K562 (cell line): ENCODE results near the gene OR2B6. TPM values are rescaled to one million over a fixed set of nuclear protein-coding genes. Genes with fewer than 3 reads are reported as not detected.

Experiments used
- ATAC-seq: fragments of 200-7000 bp; cut with Tn5 transposase; 3 replicates; pipeline ENCODE4 v1.9.1; 2020; ENCODE audit warnings: moderate library complexity
- BruUV-seq: library from RNA; stranded (reverse); fragments of 400-500 nt; replicated peaks from 2 replicates; lab custom pipeline; 2021; lab: Mats Ljungman, UMichigan
- CTCF ChIA-PET: fragments of 300-600 bp; formaldehyde crosslinking; extraction: SDS; loops from one replicate; lab custom pipeline; 2021; ENCODE audit warnings: low intra/inter-chr PET ratio; lab: Yijun Ruan, JAX
- POLR2A ChIA-PET: fragments of 300-600, 350-650 bp; sonication (Branson Sonifier 250); formaldehyde crosslinking; extraction: SDS; loops from one replicate; lab custom pipeline; 2021; ENCODE audit warnings: antibody characterized with exemption, inconsistent platforms; lab: Yijun Ruan, JAX
- DNase-seq, 4 experiments: peaks; one replicate each; pipeline versions ENCODE4 v3.0.0 to v3.0.0-alpha.2; 2011 to 2018; ENCODE audit warnings: low spot score in 3 of 4, mixed read lengths in 3 of 4; ENCODE audit errors: extremely low read depth in 1 of 4
- FAIRE-seq: peaks from 2 replicates; lab custom pipeline; 2011; peaks lifted over from hg19 to GRCh38; lab: Jason Lieb, UNC
- H2AFZ ChIP-seq: 2 replicates; pipeline ENCODE4 v1.6.0; 2011; ENCODE audit warnings: low read depth, low read length, control low read depth, inconsistent platforms
- H3K27ac ChIP-seq: fragments of 200-600 bp; 3 replicates; pipeline ENCODE4 v1.8.0; 2011; ENCODE audit warnings: low read depth, mild to moderate bottlenecking, control low read depth, inconsistent platforms, low read length, moderate library complexity, mixed read lengths; ENCODE audit errors: extremely low read depth
- H3K27me3 ChIP-seq, 2 experiments: fragments of 300-600 bp in 1 of 2; 2 replicates in 1 of 2; 3 replicates in 1 of 2; pipeline versions ENCODE4 v1.6.0 to v1.8.0; 2011; ENCODE audit warnings: inconsistent platforms in 2 of 2, low read length in 2 of 2, mild to moderate bottlenecking in 1 of 2, mixed read lengths in 1 of 2, moderate library complexity in 1 of 2; ENCODE audit not compliant: control insufficient read depth in 2 of 2, insufficient read depth in 2 of 2
- H3K36me3 ChIP-seq: fragments of 300-600 bp; 3 replicates; pipeline ENCODE4 v1.8.0; 2011; ENCODE audit warnings: mild to moderate bottlenecking, low read length, inconsistent platforms; ENCODE audit not compliant: control insufficient read depth, insufficient read depth
- H3K4me1 ChIP-seq, 2 experiments: fragments of 200-600 bp in 1 of 2; replicated peaks in 1 of 2; 2 replicates in 1 of 2; 3 replicates in 1 of 2; pipeline versions ENCODE4 v1.5.1 to v1.8.0; 2011; ENCODE audit warnings: inconsistent platforms in 2 of 2, low read length in 2 of 2, mild to moderate bottlenecking in 1 of 2, mixed read lengths in 1 of 2, moderate library complexity in 1 of 2; ENCODE audit not compliant: control insufficient read depth in 2 of 2, insufficient read depth in 2 of 2
- H3K4me2 ChIP-seq: 2 replicates; pipeline ENCODE4 v1.6.1; 2011; ENCODE audit warnings: low read length, control low read depth, inconsistent platforms, mixed read lengths; ENCODE audit not compliant: insufficient read depth
- H3K4me3 ChIP-seq: fragments of 200-600 bp; sonication (generic), shearing (Covaris generic); 2 replicates; pipeline ENCODE4 v1.5.1; 2016; ENCODE audit warnings: control low read depth, inconsistent platforms
- H3K79me2 ChIP-seq: fragments of 200-600 bp; 3 replicates; pipeline ENCODE4 v1.8.0; 2011; ENCODE audit warnings: low read length, inconsistent platforms; ENCODE audit not compliant: control insufficient read depth, insufficient read depth
- H3K9ac ChIP-seq, 2 experiments: 2 replicates each; pipeline versions ENCODE4 v1.6.0 to v1.6.1; 2011; ENCODE audit warnings: low read depth in 2 of 2, low read length in 2 of 2, control low read depth in 1 of 2, inconsistent platforms in 1 of 2, mild to moderate bottlenecking in 1 of 2, mixed read lengths in 1 of 2; ENCODE audit not compliant: insufficient read depth in 1 of 2
- H3K9me1 ChIP-seq: one replicate; pipeline ENCODE4 v1.6.0; 2011; ENCODE audit warnings: inconsistent platforms, mild to moderate bottlenecking, low read length, moderate library complexity; ENCODE audit not compliant: control insufficient read depth, insufficient read depth
- H3K9me3 ChIP-seq: replicated peaks from 2 replicates; pipeline ENCODE4 v1.5.1; 2011; ENCODE audit warnings: low read depth, low read length, inconsistent platforms; ENCODE audit not compliant: control insufficient read depth, insufficient read depth
- H4K20me1 ChIP-seq: replicated peaks from 2 replicates; pipeline ENCODE4 v1.6.1; 2011; ENCODE audit warnings: low read length, inconsistent platforms, mixed read lengths; ENCODE audit not compliant: control insufficient read depth, insufficient read depth
- ADNP ChIP-seq: fragments of 200-800 bp; sonication (Bioruptor generic); IDR thresholded peaks from 2 replicates; pipeline ENCODE4 v1.6.1; 2016; ENCODE audit warnings: missing genetic modification characterization, missing compliant biosample characterization
- ARNT ChIP-seq, 2 experiments: fragments of 450-650 bp; IDR thresholded peaks; 2 replicates each; pipeline ENCODE4 v1.6.1; 2016; ENCODE audit warnings: mild to moderate bottlenecking in 1 of 2
- ASH1L ChIP-seq: fragments of 450-650 bp; IDR thresholded peaks from 2 replicates; pipeline ENCODE4 v1.6.1; 2018; ENCODE audit warnings: borderline replicate concordance, mild to moderate bottlenecking, low read depth; ENCODE audit not compliant: partially characterized antibody
- CAMTA2 ChIP-seq: fragments of 250-450 bp; sonication (Bioruptor Pico); conservative IDR thresholded peaks from 2 replicates; pipeline ENCODE4 v1.5.1; 2022
- CEBPG ChIP-seq, 3 experiments: fragments of 200-800 bp in 1 of 3; sonication (Bioruptor generic) in 1 of 3; sonication (generic) in 1 of 3; formaldehyde crosslinking in 1 of 3; IDR thresholded peaks in 2 of 3; conservative IDR thresholded peaks in 1 of 3; 2 replicates each; pipeline versions ENCODE4 v1.6.1 to v1.8.0; 2016 to 2022; ENCODE audit warnings: missing compliant biosample characterization in 2 of 3, missing genetic modification characterization in 2 of 3, mild to moderate bottlenecking in 1 of 3, missing genetic modification reagents in 1 of 3
- CREM ChIP-seq: IDR thresholded peaks from 2 replicates; pipeline ENCODE4 v1.6.1; 2014; ENCODE audit warnings: antibody characterized with exemption, low read depth
- DMBX1 ChIP-seq: fragments of 250-450 bp; sonication (Bioruptor Pico); IDR thresholded peaks from 2 replicates; pipeline ENCODE4 v1.8.0; 2022; ENCODE audit warnings: inconsistent platforms, mild to moderate bottlenecking, moderate library complexity, borderline replicate concordance
- DPF2 ChIP-seq: fragments of 450-650 bp; IDR thresholded peaks from 2 replicates; pipeline ENCODE4 v1.6.1; 2016
- ESRRB ChIP-seq: fragments of 250-450 bp; sonication (Bioruptor Pico); IDR thresholded peaks from 2 replicates; pipeline ENCODE4 v1.5.0; 2020; ENCODE audit warnings: mild to moderate bottlenecking, moderate library complexity, borderline replicate concordance
- ETV6 ChIP-seq, 3 experiments: fragments of 150-350 bp in 1 of 3; sonication (generic) in 1 of 3; formaldehyde crosslinking in 1 of 3; IDR thresholded peaks; 2 replicates each; pipeline versions ENCODE4 v1.6.1 to v1.8.0; 2014 to 2022; ENCODE audit warnings: borderline replicate concordance in 2 of 3, low read depth in 2 of 3, antibody characterized with exemption in 1 of 3, low read length in 1 of 3, mild to moderate bottlenecking in 1 of 3, missing genetic modification reagents in 1 of 3
- EZH2 ChIP-seq: IDR thresholded peaks from 2 replicates; pipeline ENCODE4 v1.6.1; 2012; ENCODE audit warnings: low read depth, mild to moderate bottlenecking, inconsistent platforms, low read length, borderline replicate concordance
- FOXJ2 ChIP-seq: fragments of 200-800 bp; sonication (Bioruptor generic); IDR thresholded peaks from 2 replicates; pipeline ENCODE4 v1.6.1; 2016; ENCODE audit warnings: missing genetic modification characterization, missing compliant biosample characterization
- FUS ChIP-seq: fragments of 200-400 bp; formaldehyde crosslinking; optimal IDR thresholded peaks from 2 replicates; pipeline ENCODE3; 2017; ENCODE audit warnings: low read depth, low read length
- MAFK ChIP-seq: IDR thresholded peaks from 2 replicates; pipeline ENCODE4 v1.6.1; 2011; ENCODE audit warnings: low read length, improper control_type of control experiment
- MIER1 ChIP-seq: fragments of 450-650 bp; IDR thresholded peaks from 2 replicates; pipeline ENCODE4 v1.6.1; 2016; ENCODE audit warnings: antibody characterized with exemption, mild to moderate bottlenecking, low read depth
- NELFE ChIP-seq: IDR thresholded peaks from 2 replicates; pipeline ENCODE4 v1.6.1; 2011; ENCODE audit warnings: mild to moderate bottlenecking; ENCODE audit not compliant: insufficient read depth, insufficient read length
- NR1H2 ChIP-seq: sonication (generic); formaldehyde crosslinking; IDR thresholded peaks from 2 replicates; pipeline ENCODE4 v1.4.0; 2020; ENCODE audit warnings: mild to moderate bottlenecking, missing genetic modification reagents
- NRF1 ChIP-seq, 2 experiments: fragments of 450-650 bp; IDR thresholded peaks in 1 of 2; conservative IDR thresholded peaks in 1 of 2; 2 replicates each; pipeline ENCODE4 v1.6.1; 2014; ENCODE audit warnings: mild to moderate bottlenecking in 2 of 2
- OTX1 ChIP-seq: fragments of 450-650 bp; formaldehyde crosslinking; IDR thresholded peaks from 2 replicates; pipeline ENCODE4 v1.4.0; 2022; ENCODE audit warnings: mild to moderate bottlenecking
- POLR2H ChIP-seq: IDR thresholded peaks from 2 replicates; pipeline ENCODE4 v1.6.1; 2016; ENCODE audit warnings: missing genetic modification characterization, low read depth, mild to moderate bottlenecking, control low read depth, missing compliant biosample characterization, moderate library complexity
- RBM14 ChIP-seq: fragments of 200-400 bp; formaldehyde crosslinking; IDR thresholded peaks from 2 replicates; pipeline ENCODE4 v1.6.1; 2018; ENCODE audit warnings: low read depth, mild to moderate bottlenecking, low read length, moderate library complexity, borderline replicate concordance; ENCODE audit not compliant: insufficient read depth
- RCOR1 ChIP-seq, 2 experiments: IDR thresholded peaks; 2 replicates each; pipeline ENCODE4 v1.6.1; 2012; ENCODE audit warnings: low read depth in 2 of 2, low read length in 2 of 2, borderline replicate concordance in 1 of 2, improper control_type of control experiment in 1 of 2
- RFX1 ChIP-seq: fragments of 450-650 bp; IDR thresholded peaks from 2 replicates; pipeline ENCODE4 v1.6.1; 2016; ENCODE audit warnings: mild to moderate bottlenecking, moderate library complexity
- SLC30A9 ChIP-seq: fragments of 250-450 bp; sonication (Bioruptor Pico); IDR thresholded peaks from 2 replicates; pipeline ENCODE4 v1.8.0; 2022; ENCODE audit warnings: mild to moderate bottlenecking, moderate library complexity
- SMARCB1 ChIP-seq: IDR thresholded peaks from 2 replicates; pipeline ENCODE4 v1.6.1; 2011; ENCODE audit warnings: improper control_type of control experiment, low read depth; ENCODE audit not compliant: insufficient read length
- TRIM28 ChIP-seq: fragments of 450-650 bp; IDR thresholded peaks from 2 replicates; pipeline ENCODE4 v1.6.1; 2017
- ZNF316 ChIP-seq: fragments of 450-650 bp; IDR thresholded peaks from 2 replicates; pipeline ENCODE4 v1.6.1; 2016
- ZNF79 ChIP-seq: fragments of 250-450 bp; sonication (Bioruptor Pico); IDR thresholded peaks from 2 replicates; pipeline ENCODE4 v1.4.0; 2020; ENCODE audit warnings: low read depth, mild to moderate bottlenecking, moderate library complexity
- in situ Hi-C: fragments of 300-500 bp; cut with MboI; formaldehyde crosslinking; loops from 4 replicates; pipeline ENCODE4 v1.15.0; 2018; ENCODE audit warnings: inconsistent platforms, mixed read lengths
- intact Hi-C: fragments of 100-400 bp; cut with micrococcal nuclease; formaldehyde crosslinking; loops from 2 replicates; pipeline ENCODE4 v1.14.2; 2022
- polyA plus RNA-seq, 8 experiments: library from polyadenylated mRNA; depleted of rRNA in 4 of 8; stranded (reverse) in 5 of 8; unstranded in 3 of 8; fragments of >200 nt; fragmentation: Nextera tagmentation in 2 of 8; fragmentation: Illumina TruSeq in 1 of 8; extraction: Ambion mirVana in 2 of 8; extraction: Trizol in 1 of 8; gene quantifications; 2 replicates each; pipeline versions ENCODE4 v1.2.1 to v1.2.3, GENCODE V29; 2011 to 2014; ENCODE audit warnings: inconsistent platforms in 1 of 8, missing spikeins in 1 of 8
- total RNA-seq, 7 experiments: library from RNA; depleted of rRNA in 6 of 7; stranded (reverse); fragments of >200 nt in 6 of 7; fragmentation: Illumina TruSeq in 2 of 7; extraction: Trizol in 2 of 7; gene quantifications; 2 replicates each; pipeline versions ENCODE4 v1.2.1 to v1.2.3, GENCODE V29; 2011 to 2021; ENCODE audit warnings: low replicate concordance in 1 of 7

Gene OR2B6
- total and polyA plus RNA-seq, 9 of the 15 experiments (the other 6 are each of a cell fraction or from before 2014, with no cell fraction given), result 1.9 to 18.7 (median 4.4) TPM

- intact Hi-C loops, result no loop called here
- no TSS peak for BruUV-seq
- TF ChIP-seq CEBPG (CRISPR knock-in tag; IDR thresholded peaks at IDR 0.05) (no peak), CEBPG (tag; conservative IDR thresholded peaks at IDR 0.05 in 1 of 2, IDR thresholded peaks at IDR 0.05 in 1 of 2) (0 out of 4 replicates have a peak, but pooled peaks of 1 of the 2 experiments have one; percentile 47), ESRRB (CRISPR knock-in tag) (no peak), TRIM28 (no peak), ZNF79 (CRISPR knock-in tag) (no peak), OTX1 (CRISPR knock-in tag) (no peak), NELFE (no peak), DMBX1 (no peak), FUS (no peak), FOXJ2 (tag) (no peak), NRF1 (conservative IDR thresholded peaks at IDR 0.05 in 1 of 2, IDR thresholded peaks at IDR 0.05 in 1 of 2) (no peak), RFX1 (no peak), RBM14 (no peak), MIER1 (no peak), ADNP (tag) (no peak), NR1H2 (no peak), CREM (0 out of 2 replicates have a peak, but pooled peaks have one; percentile 14), ARNT (IDR thresholded peaks at IDR 0.05) (no peak), EZH2 (no peak), CAMTA2 (CRISPR knock-in tag) (no peak), SLC30A9 (CRISPR knock-in tag) (no peak), ZNF316 (peak; percentile 29; the same call in 1 of the 2 replicates), DPF2 (no peak), ASH1L (no peak), POLR2H (tag) (no peak), SMARCB1 (no peak), MAFK (peak; percentile 7; the same call in 1 of the 2 replicates), ETV6 (IDR thresholded peaks at IDR 0.05; ENCODE audit: borderline replicate concordance in 1 of 2, low read depth in 2 of 2, low read length in 1 of 2) (no peak), ETV6 (CRISPR knock-in tag; IDR thresholded peaks at IDR 0.05; ENCODE audit: borderline replicate concordance) (no peak), RCOR1 (IDR thresholded peaks at IDR 0.05; ENCODE audit: borderline replicate concordance in 1 of 2, low read depth in 2 of 2, low read length in 2 of 2) (no peak)
These were observed 34.1 kb upstream of the OR2B6 start for GRCh38 chr6:27922949-27923348.

More at GRCh38 chr6:27922949-27923348, 34.1 kb upstream of the OR2B6 start:
- no peak for FAIRE-seq
- Histone ChIP-seq H3K27me3 (no peaks in the 10 kb centered on the region), H2AFZ (no peak overlapping the region), H3K9ac (no peak overlapping the region), H3K4me2 (no peak overlapping the region), H3K27ac (no peak overlapping the region), H3K79me2 (peaks cover 68% of the 10 kb centered on the region), H3K36me3 (peaks cover 66% of the 10 kb centered on the region), H4K20me1 (no peaks in the 10 kb centered on the region), H3K4me1 (no peaks in the 10 kb centered on the region), H3K9me3 (no peaks in the 10 kb centered on the region), H3K4me3 (no peak overlapping the region), H3K9me1 (no peaks in the 10 kb centered on the region)
- peak; percentile 49; the same call in 2 of the 3 replicates for ATAC-seq
- DNase-seq, result no peak
- ChIA-PET CTCF (no interaction called here), POLR2A (interaction anchor here (1.4 to 1.8 kb wide), 2 partner anchors 7 to 31 kb away, joined by 3 to 5 read pairs; no protein-coding TSS in a partner anchor)
- in situ Hi-C loops, result no loop called here
